HepG2 (cell line): Measurements from ENCODE around the gene SMARCA2. TPM values are rescaled to one million over a fixed set of nuclear protein-coding genes. Genes with fewer than 3 reads are reported as not detected.

Source experiments
- ATAC-seq: fragments of 200-7000 bp; cut with Tn5 transposase; 3 replicates; pipeline ENCODE4 v1.9.1; 2020; ENCODE audit warnings: mild to moderate bottlenecking, moderate library complexity
- BruUV-seq: library from RNA; stranded (reverse); fragments of 400-500 nt; replicated peaks from 2 replicates; lab custom pipeline; 2021; lab: Mats Ljungman, UMichigan
- CTCF ChIA-PET: fragments of 300-600 bp; formaldehyde crosslinking; extraction: SDS; loops from one replicate; lab custom pipeline; 2021; ENCODE audit warnings: low total read pairs, inconsistent platforms, low intra/inter-chr PET ratio; lab: Yijun Ruan, JAX
- POLR2A ChIA-PET: fragments of 350-600 bp; sonication (Branson Sonifier 250); formaldehyde crosslinking; loops from one replicate; lab custom pipeline; 2020; ENCODE audit warnings: antibody characterized with exemption, inconsistent platforms; lab: Yijun Ruan, JAX
- DNase-seq: peaks from one replicate; pipeline ENCODE4 v3.0.0-alpha.2; 2015; ENCODE audit warnings: low spot score
- FAIRE-seq: peaks from 3 replicates; lab custom pipeline; 2011; peaks lifted over from hg19 to GRCh38; lab: Jason Lieb, UNC
- H2AFZ ChIP-seq: one replicate; pipeline ENCODE4 v1.6.1; 2011; ENCODE audit warnings: low read length, inconsistent platforms
- H3K27ac ChIP-seq: fragments of 300-600 bp; 3 replicates; pipeline ENCODE4 v1.8.0; 2011; ENCODE audit warnings: mixed run types, mild to moderate bottlenecking, mixed read lengths, low read length, inconsistent platforms; ENCODE audit not compliant: insufficient read depth; ENCODE audit errors: extremely low read length
- H3K27me3 ChIP-seq, 2 experiments: fragments of 200-600 bp in 1 of 2; 2 replicates in 1 of 2; 3 replicates in 1 of 2; pipeline versions ENCODE4 v1.6.0 to v1.8.0; 2011; ENCODE audit warnings: low read length in 2 of 2, mild to moderate bottlenecking in 2 of 2, moderate library complexity in 2 of 2, inconsistent platforms in 1 of 2; ENCODE audit not compliant: insufficient read depth in 2 of 2, control insufficient read depth in 1 of 2
- H3K36me3 ChIP-seq, 2 experiments: fragments of 200-600 bp in 1 of 2; replicated peaks in 1 of 2; 2 replicates in 1 of 2; 3 replicates in 1 of 2; pipeline versions ENCODE4 v1.5.1 to v1.8.0; 2011; ENCODE audit warnings: low read length in 2 of 2, inconsistent platforms in 1 of 2; ENCODE audit not compliant: insufficient read depth in 2 of 2, control insufficient read depth in 1 of 2
- H3K4me1 ChIP-seq: 2 replicates; pipeline ENCODE4 v1.5.1; 2012; ENCODE audit warnings: low read length, inconsistent platforms; ENCODE audit not compliant: insufficient read depth
- H3K4me2 ChIP-seq: 2 replicates; pipeline ENCODE4 v1.6.0; 2011; ENCODE audit warnings: low read depth, low read length, inconsistent platforms
- H3K4me3 ChIP-seq, 3 experiments: fragments of 200-600 bp in 1 of 3; sonication (generic), shearing (Covaris generic) in 1 of 3; replicated peaks in 1 of 3; 2 replicates each; pipeline ENCODE4 v1.5.1; 2011 to 2016; ENCODE audit warnings: low read length in 3 of 3, inconsistent platforms in 2 of 3, low read depth in 2 of 3, mild to moderate bottlenecking in 2 of 3, control low read depth in 1 of 3, mixed read lengths in 1 of 3; ENCODE audit not compliant: insufficient read depth in 1 of 3
- H3K79me2 ChIP-seq: one replicate; pipeline ENCODE4 v1.6.1; 2011; ENCODE audit warnings: low read length, inconsistent platforms; ENCODE audit not compliant: insufficient read depth
- H3K9ac ChIP-seq: 2 replicates; pipeline ENCODE4 v1.6.0; 2011; ENCODE audit warnings: mild to moderate bottlenecking, low read depth, low read length, inconsistent platforms; ENCODE audit not compliant: insufficient read depth
- H3K9me3 ChIP-seq: 2 replicates; pipeline ENCODE4 v1.5.1; 2012; ENCODE audit warnings: mild to moderate bottlenecking, low read length
- H4K20me1 ChIP-seq: 2 replicates; pipeline ENCODE4 v1.6.0; 2011; ENCODE audit warnings: inconsistent platforms, mild to moderate bottlenecking, low read length, moderate library complexity; ENCODE audit not compliant: insufficient read depth
- CC2D1A ChIP-seq: sonication (generic); formaldehyde crosslinking; IDR thresholded peaks from 2 replicates; pipeline ENCODE4 v1.8.1; 2023; ENCODE audit warnings: mild to moderate bottlenecking, missing genetic modification reagents
- HHEX ChIP-seq: IDR thresholded peaks from 2 replicates; pipeline ENCODE4 v1.6.1; 2016; ENCODE audit warnings: control low read depth
- KMT2B ChIP-seq: IDR thresholded peaks from 2 replicates; pipeline ENCODE4 v1.6.1; 2016; ENCODE audit warnings: missing genetic modification reagents, missing compliant biosample characterization
- ZBTB7B ChIP-seq: sonication (generic); formaldehyde crosslinking; IDR thresholded peaks from 2 replicates; pipeline ENCODE4 v1.4.0; 2020; ENCODE audit warnings: missing genetic modification reagents
- ZMYM3 ChIP-seq: sonication (generic); formaldehyde crosslinking; IDR thresholded peaks from 2 replicates; pipeline ENCODE4 v1.5.1; 2020; ENCODE audit warnings: mild to moderate bottlenecking, missing genetic modification reagents
- ZNF510 ChIP-seq: sonication (generic); formaldehyde crosslinking; IDR thresholded peaks from 2 replicates; pipeline ENCODE4 v1.4.0; 2020; ENCODE audit warnings: low read depth, mild to moderate bottlenecking, missing genetic modification reagents
- ZNF790 ChIP-seq: sonication (generic); formaldehyde crosslinking; IDR thresholded peaks from 2 replicates; pipeline ENCODE4 v1.8.0; 2022; ENCODE audit warnings: missing genetic modification reagents, mild to moderate bottlenecking, borderline replicate concordance
- WGBS: methylation state at CpG from one replicate; pipeline ENCODE4 v1.1.6; 2017; ENCODE audit warnings: low lambda C conversion rate; 5-methylcytosine and 5-hydroxymethylcytosine counted together
- in situ Hi-C: cut with HindIII; loops from 2 replicates; pipeline ENCODE4 v1.10.0; 2017; ENCODE audit warnings: low pct_unique_long_range_greater_than_20kb; ENCODE audit not compliant: extremely low pct_ligation_motif_present
- intact Hi-C: fragments of 100-400 bp; cut with micrococcal nuclease; formaldehyde crosslinking; loops from one replicate; pipeline ENCODE4 v1.10.0; 2022; ENCODE audit not compliant: unreplicated experiment
- polyA plus RNA-seq, 8 experiments: library from polyadenylated mRNA; depleted of rRNA in 3 of 8; stranded (reverse) in 7 of 8; unstranded in 1 of 8; fragments of >200 nt; fragmentation: Illumina TruSeq in 4 of 8; extraction: Trizol in 4 of 8; gene quantifications; 2 replicates each; pipeline versions ENCODE4 v1.2.1 to v1.2.3, GENCODE V29; 2011 to 2016; ENCODE audit warnings: low read depth in 4 of 8, missing spikeins in 1 of 8, mixed read lengths in 1 of 8; ENCODE audit not compliant: insufficient read depth in 1 of 8
- total RNA-seq, 5 experiments: library from RNA; depleted of rRNA; stranded (reverse); fragments of >200 nt; fragmentation: Illumina TruSeq; extraction: Trizol; gene quantifications; 2 replicates each; pipeline ENCODE4 v1.2.3, GENCODE V29; 2016; ENCODE audit warnings: low read depth in 1 of 5
- TF ChIP-seq, protein P1 (sequence below), 2 experiments: fragments of 450-650 bp in 1 of 2; sonication (generic) in 1 of 2; formaldehyde crosslinking in 1 of 2; IDR thresholded peaks; 2 replicates each; pipeline versions ENCODE4 v1.6.1 to v1.8.0; 2016 to 2022; ENCODE audit warnings: antibody characterized with exemption in 1 of 2, mild to moderate bottlenecking in 1 of 2, missing genetic modification reagents in 1 of 2
- TF ChIP-seq, protein P2 (sequence below): sonication (generic); formaldehyde crosslinking; conservative IDR thresholded peaks from 2 replicates; pipeline ENCODE4 v1.8.0; 2022; ENCODE audit warnings: mild to moderate bottlenecking, moderate library complexity, missing genetic modification reagents

SMARCA2 gene
- total and polyA plus RNA-seq, 2 of the 13 experiments (the other 11 are each of a cell fraction or from before 2014, with no cell fraction given) = 22.5 to 23.7 TPM

DNA sequence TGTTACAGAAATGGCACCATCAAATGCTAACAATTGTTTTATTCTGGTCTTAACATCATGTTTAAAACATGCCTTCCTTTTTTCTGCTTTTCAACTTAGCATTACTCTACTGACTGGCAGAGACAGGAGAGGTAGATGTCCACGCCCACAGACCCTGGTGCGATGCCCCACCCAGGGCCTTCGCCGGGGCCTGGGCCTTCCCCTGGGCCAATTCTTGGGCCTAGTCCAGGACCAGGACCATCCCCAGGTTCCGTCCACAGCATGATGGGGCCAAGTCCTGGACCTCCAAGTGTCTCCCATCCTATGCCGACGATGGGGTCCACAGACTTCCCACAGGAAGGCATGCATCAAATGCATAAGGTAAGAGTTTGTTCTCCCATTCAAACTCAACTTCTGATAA is 13.7 kb downstream of the SMARCA2 start:
- no peak overlapping the region for H2AFZ ChIP-seq
- no peak overlapping the region for H3K4me3 ChIP-seq
- CTCF ChIA-PET = no interaction called here
- no peak overlapping the region for H3K27ac ChIP-seq
- intact Hi-C loops (no loop called here), in situ Hi-C loops (no loop called here)
- no peaks in the 10 kb centered on the region for H4K20me1 ChIP-seq
- ATAC-seq = no peak
- TF ChIP-seq, protein P1, sequence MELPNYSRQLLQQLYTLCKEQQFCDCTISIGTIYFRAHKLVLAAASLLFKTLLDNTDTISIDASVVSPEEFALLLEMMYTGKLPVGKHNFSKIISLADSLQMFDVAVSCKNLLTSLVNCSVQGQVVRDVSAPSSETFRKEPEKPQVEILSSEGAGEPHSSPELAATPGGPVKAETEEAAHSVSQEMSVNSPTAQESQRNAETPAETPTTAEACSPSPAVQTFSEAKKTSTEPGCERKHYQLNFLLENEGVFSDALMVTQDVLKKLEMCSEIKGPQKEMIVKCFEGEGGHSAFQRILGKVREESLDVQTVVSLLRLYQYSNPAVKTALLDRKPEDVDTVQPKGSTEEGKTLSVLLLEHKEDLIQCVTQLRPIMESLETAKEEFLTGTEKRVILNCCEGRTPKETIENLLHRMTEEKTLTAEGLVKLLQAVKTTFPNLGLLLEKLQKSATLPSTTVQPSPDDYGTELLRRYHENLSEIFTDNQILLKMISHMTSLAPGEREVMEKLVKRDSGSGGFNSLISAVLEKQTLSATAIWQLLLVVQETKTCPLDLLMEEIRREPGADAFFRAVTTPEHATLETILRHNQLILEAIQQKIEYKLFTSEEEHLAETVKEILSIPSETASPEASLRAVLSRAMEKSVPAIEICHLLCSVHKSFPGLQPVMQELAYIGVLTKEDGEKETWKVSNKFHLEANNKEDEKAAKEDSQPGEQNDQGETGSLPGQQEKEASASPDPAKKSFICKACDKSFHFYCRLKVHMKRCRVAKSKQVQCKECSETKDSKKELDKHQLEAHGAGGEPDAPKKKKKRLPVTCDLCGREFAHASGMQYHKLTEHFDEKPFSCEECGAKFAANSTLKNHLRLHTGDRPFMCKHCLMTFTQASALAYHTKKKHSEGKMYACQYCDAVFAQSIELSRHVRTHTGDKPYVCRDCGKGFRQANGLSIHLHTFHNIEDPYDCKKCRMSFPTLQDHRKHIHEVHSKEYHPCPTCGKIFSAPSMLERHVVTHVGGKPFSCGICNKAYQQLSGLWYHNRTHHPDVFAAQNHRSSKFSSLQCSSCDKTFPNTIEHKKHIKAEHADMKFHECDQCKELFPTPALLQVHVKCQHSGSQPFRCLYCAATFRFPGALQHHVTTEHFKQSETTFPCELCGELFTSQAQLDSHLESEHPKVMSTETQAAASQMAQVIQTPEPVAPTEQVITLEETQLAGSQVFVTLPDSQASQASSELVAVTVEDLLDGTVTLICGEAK (IDR thresholded peaks at IDR 0.05) = no peak
- TF ChIP-seq, protein P1 (CRISPR knock-in tag; IDR thresholded peaks at IDR 0.05) = no peak
- TF ChIP-seq HHEX (CRISPR knock-in tag) (no peak), ZMYM3 (CRISPR knock-in tag) (no peak), ZNF790 (CRISPR knock-in tag) (no peak), KMT2B (no peak), CC2D1A (no peak), ZBTB7B (CRISPR knock-in tag) (no peak), ZNF510 (CRISPR knock-in tag) (no peak)
- TF ChIP-seq, protein P2, sequence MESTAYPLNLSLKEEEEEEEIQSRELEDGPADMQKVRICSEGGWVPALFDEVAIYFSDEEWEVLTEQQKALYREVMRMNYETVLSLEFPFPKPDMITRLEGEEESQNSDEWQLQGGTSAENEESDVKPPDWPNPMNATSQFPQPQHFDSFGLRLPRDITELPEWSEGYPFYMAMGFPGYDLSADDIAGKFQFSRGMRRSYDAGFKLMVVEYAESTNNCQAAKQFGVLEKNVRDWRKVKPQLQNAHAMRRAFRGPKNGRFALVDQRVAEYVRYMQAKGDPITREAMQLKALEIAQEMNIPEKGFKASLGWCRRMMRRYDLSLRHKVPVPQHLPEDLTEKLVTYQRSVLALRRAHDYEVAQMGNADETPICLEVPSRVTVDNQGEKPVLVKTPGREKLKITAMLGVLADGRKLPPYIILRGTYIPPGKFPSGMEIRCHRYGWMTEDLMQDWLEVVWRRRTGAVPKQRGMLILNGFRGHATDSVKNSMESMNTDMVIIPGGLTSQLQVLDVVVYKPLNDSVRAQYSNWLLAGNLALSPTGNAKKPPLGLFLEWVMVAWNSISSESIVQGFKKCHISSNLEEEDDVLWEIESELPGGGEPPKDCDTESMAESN = no peak
- TF ChIP-seq, all 625 proteins: peak for 0
- Histone ChIP-seq H3K9me3 (no peaks in the 10 kb centered on the region), H3K79me2 (peaks cover 8% of the 10 kb centered on the region), H3K36me3 (peaks cover 3 to 12% of the 10 kb centered on the region in 2 experiments; a peak in 3 of 5 replicates), H3K4me2 (no peak overlapping the region), H3K27me3 (no peaks in the 10 kb centered on the region), H3K4me1 (peaks cover 7% of the 10 kb centered on the region), H3K9ac (no peak overlapping the region)
- 96% methylated on average over 7 of the region's 7 CpGs for WGBS
- BruUV-seq = no TSS peak
- FAIRE-seq = no peak
- POLR2A ChIA-PET = no interaction called here
- DNase-seq = no peak
